Colonic mucosa (tissue), 4 donors: ENCODE results near the gene TMEM229A. TPM values are rescaled to one million over a fixed set of nuclear protein-coding genes. Genes with fewer than 3 reads are reported as not detected.
"Not testable (repeated sequence)": the region's sequence is repeated elsewhere in the genome, so short reads cannot be mapped to it uniquely, and the experiment has no call there.

Source experiments
- DNase-seq: peaks from one replicate; pipeline ENCODE4 v3.0.0-alpha.2; 2020
- H3K27ac ChIP-seq: fragments of 200-600 bp; one replicate; pipeline ENCODE4 v1.8.0; 2021
- H3K27me3 ChIP-seq: fragments of 200-600 bp; one replicate; pipeline ENCODE4 v1.8.0; 2021
- H3K36me3 ChIP-seq: fragments of 200-600 bp; one replicate; pipeline ENCODE4 v1.8.0; 2021
- H3K4me1 ChIP-seq: fragments of 200-600 bp; one replicate; pipeline ENCODE4 v1.8.0; 2021; ENCODE audit warnings: mild to moderate bottlenecking
- H3K4me3 ChIP-seq: fragments of 200-600 bp; one replicate; pipeline ENCODE4 v1.8.0; 2021
- H3K9ac ChIP-seq, 2 donors: one replicate each; pipeline ENCODE4 v1.7.0; 2013; ENCODE audit warnings: control low read depth in 2 of 2, low read depth in 2 of 2, low read length in 2 of 2
- H3K9me3 ChIP-seq: fragments of 200-600 bp; one replicate; pipeline ENCODE4 v1.8.0; 2021
- intact Hi-C: fragments of 100-400 bp; cut with DNase I; formaldehyde crosslinking; loops from one replicate; pipeline ENCODE4 v1.14.1; 2022
- total RNA-seq, 2 donors: library from RNA; stranded (reverse); fragmentation: NEBNext Ultra II Directional in 1 of 2; extraction: Animal tissue kit (Norgen Biotek cat#: 25700) in 1 of 2; gene quantifications; one replicate each; pipeline ENCODE4 v1.2.1, GENCODE V29; 2021
- TF ChIP-seq, protein P1 (sequence below): fragments of 200-600 bp; IDR thresholded peaks from one replicate; pipeline ENCODE4 v1.8.0; 2022; ENCODE audit warnings: antibody characterized with exemption, mild to moderate bottlenecking
- donor health status: healthy.
- donor health status: DM: no; HTN: no; CAD: no.
- donor health status: DM: no; HTN: no; CAD: no.

TMEM229A gene
- total RNA-seq, result not detected

DNA sequence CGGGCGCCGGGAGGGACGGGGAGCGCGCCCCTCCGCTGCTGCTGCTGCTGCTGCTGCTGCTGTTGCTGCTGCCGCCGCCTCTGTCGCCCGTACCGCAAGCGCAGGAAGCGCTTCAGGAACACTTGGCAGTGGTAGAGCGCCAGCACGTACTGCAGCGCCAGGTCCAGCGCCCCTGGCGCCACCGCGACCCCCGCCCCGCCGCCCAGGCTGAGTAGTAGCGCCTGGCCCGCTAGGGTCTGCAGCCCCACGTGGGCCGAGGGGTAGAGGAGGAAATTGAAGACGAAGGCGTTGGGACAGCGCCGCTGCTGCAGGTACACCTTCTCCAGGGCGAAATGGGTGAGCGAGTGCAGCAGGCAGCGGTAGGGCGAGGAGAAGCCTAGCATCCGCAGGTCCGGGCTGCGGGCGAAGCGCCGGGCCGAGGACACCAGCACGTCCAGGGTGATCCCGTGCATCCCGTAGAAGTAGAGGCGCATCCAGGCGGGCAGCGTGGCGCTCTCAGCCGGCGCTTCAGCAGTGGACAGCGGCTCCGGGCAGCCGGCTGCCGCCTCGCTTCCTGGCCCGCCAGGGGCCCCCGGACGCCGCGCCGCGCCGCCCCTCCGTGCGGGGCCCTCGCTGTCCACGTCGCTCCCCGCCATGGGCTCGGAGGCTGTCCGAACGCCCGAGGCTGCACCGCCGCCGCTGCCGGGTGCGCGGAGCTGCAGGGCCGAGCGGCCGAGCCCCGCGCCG lies at the start of gene TMEM229A:
Gene TMEM229A (minus strand): TSS at position 699 of the 726 bp plus-strand sequence. CDS start 64 bp downstream, at position 635.
- intact Hi-C loops, result no loop called here
- peak; percentile 32 for DNase-seq
- Histone ChIP-seq H3K4me1 (peaks cover 13% of the 10 kb centered on the region), H3K27me3 (peaks cover 25% of the 10 kb centered on the region), H3K36me3 (no peaks in the 10 kb centered on the region), H3K4me3 (peak within 1 kb of the TSS; percentile 48), H3K9ac (peak within 1 kb of the TSS in 1 of 2 donors; percentile 9), H3K27ac (no peak within 1 kb of the TSS), H3K9me3 (no peaks in the 10 kb centered on the region)
- TF ChIP-seq, protein P1, sequence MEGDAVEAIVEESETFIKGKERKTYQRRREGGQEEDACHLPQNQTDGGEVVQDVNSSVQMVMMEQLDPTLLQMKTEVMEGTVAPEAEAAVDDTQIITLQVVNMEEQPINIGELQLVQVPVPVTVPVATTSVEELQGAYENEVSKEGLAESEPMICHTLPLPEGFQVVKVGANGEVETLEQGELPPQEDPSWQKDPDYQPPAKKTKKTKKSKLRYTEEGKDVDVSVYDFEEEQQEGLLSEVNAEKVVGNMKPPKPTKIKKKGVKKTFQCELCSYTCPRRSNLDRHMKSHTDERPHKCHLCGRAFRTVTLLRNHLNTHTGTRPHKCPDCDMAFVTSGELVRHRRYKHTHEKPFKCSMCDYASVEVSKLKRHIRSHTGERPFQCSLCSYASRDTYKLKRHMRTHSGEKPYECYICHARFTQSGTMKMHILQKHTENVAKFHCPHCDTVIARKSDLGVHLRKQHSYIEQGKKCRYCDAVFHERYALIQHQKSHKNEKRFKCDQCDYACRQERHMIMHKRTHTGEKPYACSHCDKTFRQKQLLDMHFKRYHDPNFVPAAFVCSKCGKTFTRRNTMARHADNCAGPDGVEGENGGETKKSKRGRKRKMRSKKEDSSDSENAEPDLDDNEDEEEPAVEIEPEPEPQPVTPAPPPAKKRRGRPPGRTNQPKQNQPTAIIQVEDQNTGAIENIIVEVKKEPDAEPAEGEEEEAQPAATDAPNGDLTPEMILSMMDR, result no peak

DNA sequence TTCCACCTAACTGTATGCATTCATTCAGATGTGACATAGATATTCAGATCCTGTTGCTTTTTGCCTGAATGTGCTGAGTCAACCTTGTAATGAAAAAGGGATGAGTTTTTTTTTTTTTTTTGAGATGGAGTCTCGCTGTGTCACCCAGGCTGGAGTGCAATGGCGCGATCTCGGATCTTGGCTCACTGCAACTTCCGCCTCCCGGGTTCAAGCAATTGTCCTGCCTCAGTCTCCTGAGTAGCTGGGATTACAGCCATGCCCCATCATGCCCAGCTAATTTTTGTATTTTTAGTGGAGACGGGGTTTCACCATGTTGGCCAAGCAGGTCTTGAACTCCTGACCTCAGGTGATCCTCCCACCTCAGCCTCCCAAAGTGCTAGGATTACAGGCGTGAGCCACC lies 49.4 kb upstream of the TMEM229A start:
- H3K4me3 ChIP-seq, H3K27ac ChIP-seq, H3K36me3 ChIP-seq, H3K27me3 ChIP-seq, H3K4me1 ChIP-seq, DNase-seq, H3K9ac ChIP-seq, intact Hi-C loops, H3K9me3 ChIP-seq: not testable (repeated sequence)

DNA sequence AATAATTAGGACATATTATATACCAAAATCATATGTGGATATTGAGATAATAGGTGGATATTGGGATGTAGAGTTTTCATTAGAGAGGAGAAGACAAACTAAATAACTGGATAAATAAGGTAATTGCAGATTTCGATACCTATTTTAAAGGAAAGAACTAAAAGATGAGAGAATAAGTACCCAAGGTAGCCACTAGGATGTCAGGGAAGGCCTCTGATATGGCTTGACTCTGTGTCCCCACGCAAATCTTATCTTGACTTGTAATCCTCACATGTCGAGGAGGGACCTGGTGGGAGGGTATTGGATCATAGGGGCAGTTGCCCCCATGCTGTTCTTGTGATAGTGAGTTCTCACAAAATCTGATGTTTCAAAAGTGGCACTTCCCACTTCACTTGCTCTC lies 44.7 kb upstream of the TMEM229A start:
- H3K27me3 ChIP-seq, result no peaks in the 10 kb centered on the region
- DNase-seq, result no peak
- TF ChIP-seq, protein P1, result no peak
- H3K9me3 ChIP-seq, result no peaks in the 10 kb centered on the region
- intact Hi-C loops, result no loop called here
- no peak overlapping the region for H3K27ac ChIP-seq
- no peaks in the 10 kb centered on the region for H3K36me3 ChIP-seq
- no peak overlapping the region for H3K9ac ChIP-seq
- H3K4me3 ChIP-seq, result no peak overlapping the region
- no peaks in the 10 kb centered on the region for H3K4me1 ChIP-seq

DNA sequence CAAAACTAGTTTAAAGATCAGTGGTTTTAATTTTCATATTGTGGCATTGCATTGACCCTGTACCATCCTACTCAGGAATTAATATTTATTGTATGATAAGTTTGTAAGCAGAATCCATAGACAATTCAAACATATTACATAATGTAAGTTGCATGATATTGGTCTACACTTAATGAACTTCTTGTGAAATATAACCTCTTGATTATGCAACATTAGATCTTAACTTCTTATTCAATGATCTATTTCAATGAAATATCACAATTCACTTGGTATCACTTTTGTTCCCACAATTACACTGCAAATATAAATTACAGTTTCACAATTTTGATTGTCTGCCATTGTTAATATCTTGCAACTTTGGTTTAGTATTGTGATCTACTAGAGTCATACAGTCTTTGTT lies 44.0 kb upstream of the TMEM229A start:
- TF ChIP-seq, protein P1, result no peak
- H3K27ac ChIP-seq, result no peak overlapping the region
- no peaks in the 10 kb centered on the region for H3K4me1 ChIP-seq
- no peak overlapping the region for H3K9ac ChIP-seq
- intact Hi-C loops, result no loop called here
- H3K9me3 ChIP-seq, result no peaks in the 10 kb centered on the region
- no peaks in the 10 kb centered on the region for H3K27me3 ChIP-seq
- H3K36me3 ChIP-seq, result no peaks in the 10 kb centered on the region
- no peak for DNase-seq
- no peak overlapping the region for H3K4me3 ChIP-seq

DNA sequence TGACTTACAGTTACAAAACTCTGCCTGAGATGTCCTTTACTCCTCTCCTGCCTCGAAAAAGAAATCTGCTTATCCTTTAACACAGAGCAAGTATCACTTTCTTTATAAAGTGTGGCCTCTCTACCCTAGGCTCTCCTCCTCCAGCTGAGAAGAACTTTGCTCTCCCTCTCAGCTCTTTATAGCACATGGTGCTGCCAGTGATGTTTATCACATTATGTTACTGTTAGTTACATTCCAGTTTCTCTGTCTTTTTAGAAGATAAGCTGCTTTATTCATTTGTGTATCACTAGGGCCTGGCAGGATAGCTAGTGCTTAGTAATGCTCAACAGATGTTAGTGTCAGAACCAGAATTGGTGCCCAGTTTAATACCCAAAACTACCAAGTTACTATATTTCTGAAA lies 41.1 kb upstream of the TMEM229A start:
- TF ChIP-seq, protein P1, result no peak
- H3K36me3 ChIP-seq, result no peaks in the 10 kb centered on the region
- H3K4me1 ChIP-seq, result no peaks in the 10 kb centered on the region
- no peaks in the 10 kb centered on the region for H3K27me3 ChIP-seq
- intact Hi-C loops, result no loop called here
- DNase-seq, result no peak
- H3K4me3 ChIP-seq, result no peak overlapping the region
- no peak overlapping the region for H3K27ac ChIP-seq
- H3K9me3 ChIP-seq, result no peaks in the 10 kb centered on the region
- no peak overlapping the region for H3K9ac ChIP-seq

DNA sequence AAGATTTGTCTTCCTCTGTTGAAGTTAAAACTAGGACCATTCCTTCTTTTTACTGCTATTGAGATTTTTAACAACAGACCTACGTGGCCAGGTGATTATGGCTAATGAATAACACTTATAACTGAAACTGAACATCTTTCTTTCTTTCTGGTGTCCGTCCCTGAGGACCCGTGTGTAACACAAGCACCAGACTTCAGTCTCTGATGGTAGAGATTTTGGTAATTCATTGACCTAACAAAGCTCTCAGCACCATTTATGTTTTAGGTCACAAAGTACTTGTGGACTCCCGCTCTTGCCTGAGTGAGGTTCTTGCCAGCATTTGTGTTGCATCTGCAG lies 40.4 kb upstream of the TMEM229A start:
- Histone ChIP-seq H3K9me3 (no peaks in the 10 kb centered on the region), H3K36me3 (no peaks in the 10 kb centered on the region), H3K4me1 (no peaks in the 10 kb centered on the region), H3K4me3 (no peak overlapping the region), H3K27me3 (no peaks in the 10 kb centered on the region), H3K27ac (no peak overlapping the region), H3K9ac (no peak overlapping the region)
- DNase-seq, result no peak
- TF ChIP-seq, protein P1, result no peak
- intact Hi-C loops, result no loop called here
